Natural killer cell (primary cell): ENCODE measurements around the gene COX5A. TPM values are rescaled to one million over a fixed set of nuclear protein-coding genes. Genes with fewer than 3 reads are reported as not detected.

Experiments used
- ATAC-seq, 3 donors: fragments of 150-1000 bp in 2 of 3; fragments of 200-7000 bp in 1 of 3; cut with Tn5 transposase; 1 replicate in 1 of 3; 2 replicates in 2 of 3; pipeline ENCODE4 v1.10.0; 2021; ENCODE audit warnings: mild to moderate bottlenecking in 2 of 3, moderate library complexity in 2 of 3
- DNase-seq, 2 donors: peaks; one replicate each; pipeline versions ENCODE4 v3.0.0 to v3.0.0-alpha.2; 2013 to 2021; ENCODE audit warnings: mixed read lengths in 1 of 2
- H3K27ac ChIP-seq: one replicate; pipeline ENCODE4 v1.5.1; 2013; ENCODE audit warnings: mild to moderate bottlenecking, low read length
- H3K27me3 ChIP-seq: one replicate; pipeline ENCODE4 v1.6.1; 2013; ENCODE audit warnings: low read length; ENCODE audit not compliant: control insufficient read depth, insufficient read depth
- H3K36me3 ChIP-seq: one replicate; pipeline ENCODE4 v1.6.1; 2013; ENCODE audit warnings: low read length; ENCODE audit not compliant: control insufficient read depth, insufficient read depth
- H3K4me1 ChIP-seq: one replicate; pipeline ENCODE4 v1.6.1; 2013; ENCODE audit warnings: low read length; ENCODE audit not compliant: control insufficient read depth, insufficient read depth
- H3K4me3 ChIP-seq: one replicate; pipeline ENCODE4 v1.5.1; 2013; ENCODE audit warnings: low read length
- H3K9me3 ChIP-seq: one replicate; pipeline ENCODE4 v1.6.1; 2013; ENCODE audit warnings: low read length; ENCODE audit not compliant: control insufficient read depth, insufficient read depth
- H3K27ac Mint-ChIP-seq, 2 donors: one replicate each; pipeline ENCODE4 v1.8.0; 2022; ENCODE audit warnings: mild to moderate bottlenecking in 2 of 2, mixed read lengths in 2 of 2, moderate library complexity in 1 of 2
- H3K27me3 Mint-ChIP-seq, 2 donors: one replicate each; pipeline ENCODE4 v1.8.0; 2022; ENCODE audit warnings: low read depth in 2 of 2, mixed read lengths in 2 of 2
- H3K36me3 Mint-ChIP-seq: one replicate; pipeline ENCODE4 v1.8.0; 2022; ENCODE audit warnings: mixed read lengths
- H3K4me1 Mint-ChIP-seq, 2 donors: one replicate each; pipeline ENCODE4 v1.8.0; 2022; ENCODE audit warnings: mixed read lengths in 2 of 2
- H3K4me3 Mint-ChIP-seq: one replicate; pipeline ENCODE4 v1.8.0; 2022; ENCODE audit warnings: mild to moderate bottlenecking, moderate library complexity, mixed read lengths
- H3K9me3 Mint-ChIP-seq, 2 donors: one replicate each; pipeline ENCODE4 v1.8.0; 2022; ENCODE audit warnings: mixed read lengths in 2 of 2
- CTCF ChIP-seq: fragments of 200-600 bp; IDR thresholded peaks from one replicate; pipeline ENCODE4 v1.8.0; 2022; ENCODE audit warnings: antibody characterized with exemption
- WGBS: methylation state at CpG from one replicate; pipeline ENCODE4 v1.1.7; 2013; ENCODE audit warnings: missing lambda C conversion rate; ENCODE audit not compliant: insufficient coverage; 5-methylcytosine and 5-hydroxymethylcytosine counted together
- intact Hi-C: fragments of 100-400 bp; cut with micrococcal nuclease; formaldehyde crosslinking; loops from one replicate; pipeline ENCODE4 v1.14.2; 2022
- total RNA-seq, 4 donors: library from RNA; stranded (reverse); fragments of 120-200 nt in 1 of 4; gene quantifications; one replicate each; pipeline versions ENCODE4 v1.2.3 to v1.2.4, GENCODE V29; 2013 to 2022

Gene COX5A
- total RNA-seq, 3 donors from 2014 or later (not counting 1 experiment from before 2014, with no cell fraction given), result 69.7 to 90.0 (median 76.9) TPM

DNA sequence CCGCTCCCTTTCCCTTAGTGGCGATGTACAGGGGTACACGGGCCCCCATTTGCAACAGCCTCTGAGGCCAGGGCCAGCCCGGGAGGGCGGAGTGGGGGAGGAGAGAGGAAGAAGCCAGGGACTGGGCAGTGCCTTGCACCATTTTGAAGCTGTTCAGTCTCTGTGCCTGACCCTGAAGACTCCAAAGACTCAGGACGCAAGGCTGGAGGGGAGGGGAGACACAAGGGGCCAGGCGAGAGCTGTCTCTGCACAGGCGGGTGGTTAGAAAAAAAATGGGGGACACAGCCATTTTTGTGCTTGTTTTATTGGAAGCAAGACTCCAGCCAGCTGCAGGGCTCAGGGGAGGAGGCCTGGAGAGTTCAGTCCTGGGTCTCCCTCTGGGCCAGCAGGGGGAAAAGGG is 17.1 kb upstream of the COX5A start:
- no peak overlapping the region for H3K4me3 ChIP-seq
- no peaks in the 10 kb centered on the region for H3K9me3 ChIP-seq
- no peaks in the 10 kb centered on the region for H3K36me3 Mint-ChIP-seq
- TF ChIP-seq CTCF, result no peak
- H3K27me3 ChIP-seq, result peaks cover 27% of the 10 kb centered on the region
- ATAC-seq (no peak), DNase-seq (no peak)
- H3K36me3 ChIP-seq, result no peaks in the 10 kb centered on the region
- peaks cover 24 to 29% of the 10 kb centered on the region in 2 donors for H3K27me3 Mint-ChIP-seq
- H3K27ac Mint-ChIP-seq, result no peak overlapping the region
- 91% methylated on average over 7 of the region's 8 CpGs for WGBS
- intact Hi-C loops, result no loop called here
- H3K27ac ChIP-seq, result no peak overlapping the region
- peaks cover 33% of the 10 kb centered on the region for H3K4me1 ChIP-seq
- no peak overlapping the region for H3K4me3 Mint-ChIP-seq
- peaks cover 6 to 22% of the 10 kb centered on the region in 2 donors for H3K4me1 Mint-ChIP-seq
- H3K9me3 Mint-ChIP-seq, result no peaks in the 10 kb centered on the region

DNA sequence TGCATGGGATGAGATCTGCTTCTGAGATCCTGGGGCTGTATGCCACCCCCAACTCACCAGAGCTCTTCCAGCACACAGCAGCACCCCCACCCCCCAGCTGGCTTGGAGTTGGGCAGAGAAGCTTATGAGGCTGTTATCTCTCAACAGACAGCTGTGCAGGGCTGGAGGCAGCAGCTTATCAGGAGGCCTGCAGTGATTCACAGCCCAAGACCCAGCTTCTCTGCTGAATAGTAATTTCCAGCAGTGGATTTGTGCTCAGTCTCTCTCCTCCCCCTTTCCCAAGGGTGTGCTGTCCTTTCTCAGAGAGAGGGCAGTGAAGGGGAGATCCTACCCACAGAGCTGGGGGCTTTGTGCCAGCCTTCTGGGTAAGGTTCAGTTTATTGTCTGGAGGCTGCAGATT is 16.6 kb upstream of the COX5A start:
- H3K9me3 Mint-ChIP-seq, result no peaks in the 10 kb centered on the region
- peaks cover 6 to 22% of the 10 kb centered on the region in 2 donors for H3K4me1 Mint-ChIP-seq
- H3K4me3 Mint-ChIP-seq, result no peak overlapping the region
- TF ChIP-seq CTCF, result no peak
- Histone ChIP-seq H3K27ac (no peak overlapping the region), H3K9me3 (no peaks in the 10 kb centered on the region), H3K36me3 (no peaks in the 10 kb centered on the region), H3K4me1 (peaks cover 33% of the 10 kb centered on the region), H3K4me3 (no peak overlapping the region), H3K27me3 (peaks cover 25% of the 10 kb centered on the region)
- no peak overlapping the region for H3K27ac Mint-ChIP-seq
- no peaks in the 10 kb centered on the region for H3K36me3 Mint-ChIP-seq
- peaks cover 19 to 24% of the 10 kb centered on the region in 2 donors for H3K27me3 Mint-ChIP-seq
- intact Hi-C loops, result loop anchor here (5.0 kb wide), 1 partner anchor 582 kb away; no protein-coding TSS in a partner anchor
- DNase-seq (no peak), ATAC-seq (no peak)

GRCh38 chr15:74951006-74951405 is 13.1 kb upstream of the COX5A start:
- Histone ChIP-seq H3K9me3 (no peaks in the 10 kb centered on the region), H3K27me3 (peaks cover 3% of the 10 kb centered on the region), H3K4me3 (no peak overlapping the region), H3K27ac (no peak overlapping the region), H3K4me1 (peaks cover 5% of the 10 kb centered on the region), H3K36me3 (no peaks in the 10 kb centered on the region)
- Mint-ChIP-seq H3K27ac (no peak overlapping the region), H3K9me3 (no peaks in the 10 kb centered on the region), H3K4me1 (peaks cover 0 to 4% of the 10 kb centered on the region in 2 donors), H3K4me3 (no peak overlapping the region), H3K36me3 (no peaks in the 10 kb centered on the region), H3K27me3 (peaks cover 0 to 4% of the 10 kb centered on the region in 2 donors)
- DNase-seq, result no peak
- no peak for TF ChIP-seq CTCF
- no peak for ATAC-seq
- WGBS, result 77% methylated on average over 3 of the region's 3 CpGs
- intact Hi-C loops, result loop anchor here (5.0 kb wide), 1 partner anchor 579 kb away; no protein-coding TSS in a partner anchor
